HG02884 (cell line): ENCODE measurements around the gene CSRP1.
"Not testable (repeated sequence)": the region's sequence is repeated elsewhere in the genome, so short reads cannot be mapped to it uniquely, and the experiment has no call there.

Experiments used
- ATAC-seq: cut with Tn5 transposase; IDR thresholded peaks from one replicate; pipeline ENCODE4 v1.9.1; 2021; ENCODE audit warnings: mild to moderate bottlenecking, moderate library complexity; ENCODE audit not compliant: unreplicated experiment

CSRP1 gene

DNA sequence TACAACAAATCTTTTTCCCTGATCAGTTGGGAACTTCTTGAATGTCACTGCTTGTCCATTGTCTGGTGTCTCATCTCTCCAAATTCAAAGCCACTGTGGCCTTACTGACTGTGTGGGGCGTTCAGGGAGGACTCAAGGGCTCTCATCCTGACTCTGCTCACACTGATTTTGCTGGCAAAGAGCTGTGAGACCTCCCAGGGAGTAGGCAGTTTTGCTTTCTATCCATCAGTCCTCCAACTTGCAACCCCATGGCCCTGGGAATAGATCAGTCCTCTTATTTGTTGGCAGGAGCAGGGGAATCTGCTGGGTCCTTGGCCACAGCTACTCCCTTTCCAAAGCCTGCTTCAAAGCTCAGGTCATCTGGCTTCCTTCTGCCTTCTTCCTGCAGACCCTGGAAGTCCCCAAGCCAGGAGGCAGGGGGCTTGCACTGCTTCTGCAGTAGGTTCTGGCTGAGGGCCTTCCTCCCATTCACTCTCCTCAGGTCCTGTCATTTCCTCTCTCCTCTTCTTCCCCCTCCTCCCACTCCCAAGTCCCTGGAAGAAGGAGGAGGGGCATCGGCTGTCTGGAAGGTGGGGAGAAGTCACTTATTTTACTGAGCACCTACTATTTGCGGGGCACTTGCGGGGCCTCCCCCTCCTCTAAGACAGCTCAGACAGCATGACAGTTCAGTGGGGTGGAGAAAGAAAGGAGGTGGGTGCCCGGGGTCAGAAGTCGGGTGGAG is 31.1 kb upstream of the CSRP1 start:
- no peak for ATAC-seq

DNA sequence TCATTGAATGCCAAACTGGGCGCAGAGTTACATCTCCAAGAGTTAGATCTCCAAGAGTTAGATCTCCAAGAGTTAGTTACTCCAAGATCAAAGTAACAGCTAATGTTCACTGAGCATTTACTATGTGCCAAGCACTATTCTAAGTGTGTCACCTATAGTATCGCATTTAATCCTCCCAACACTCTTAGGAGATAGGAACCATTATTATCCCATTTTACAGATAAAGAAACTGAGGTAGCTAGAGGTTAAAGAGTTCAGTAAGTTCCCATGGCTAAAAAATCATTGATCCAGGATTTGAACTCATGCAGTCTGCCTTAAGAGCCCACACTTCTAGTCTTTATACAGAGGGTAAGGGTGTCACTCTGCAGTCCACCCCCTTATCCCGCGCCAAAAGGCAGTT is 30.5 kb upstream of the CSRP1 start:
- no peak for ATAC-seq

DNA sequence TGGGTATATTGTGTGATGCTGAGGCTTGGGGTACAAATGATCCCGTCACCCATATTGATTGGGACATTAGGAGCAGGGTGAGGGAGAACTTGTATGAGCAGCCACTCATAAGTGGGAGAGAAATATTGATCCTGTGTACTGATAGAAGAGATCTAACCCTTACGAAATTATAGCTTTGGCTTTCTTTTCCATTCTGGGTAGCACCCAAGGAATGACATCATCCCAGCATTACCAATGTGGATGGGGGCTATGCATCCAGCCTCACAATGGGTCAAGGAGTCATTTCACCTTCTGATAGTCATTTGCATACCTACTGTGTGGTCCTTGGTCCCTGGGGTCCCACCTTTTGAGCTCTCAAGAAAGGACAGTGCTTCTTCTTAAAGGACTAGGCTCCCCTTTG is 30.1 kb upstream of the CSRP1 start:
- ATAC-seq: no peak

DNA sequence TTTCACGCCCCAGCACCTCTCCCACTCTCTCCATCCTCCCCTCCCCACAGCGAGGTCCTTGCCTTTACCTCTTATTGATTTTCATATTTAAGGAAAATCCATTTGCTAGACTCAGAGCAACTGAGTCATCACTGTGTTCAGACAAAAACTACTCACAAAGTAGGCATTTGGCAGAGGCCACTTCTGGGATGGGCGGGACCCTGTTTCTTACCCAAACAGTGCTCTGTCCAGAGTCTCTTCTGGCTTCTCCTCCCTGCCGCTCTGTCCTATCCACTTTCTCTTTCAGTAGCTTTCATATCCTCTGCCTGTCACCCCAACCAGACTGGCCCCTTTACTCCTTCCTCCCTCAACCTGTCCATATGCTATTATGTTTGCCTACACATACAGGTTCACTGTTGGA is 29.6 kb upstream of the CSRP1 start:
- ATAC-seq: no peak

DNA sequence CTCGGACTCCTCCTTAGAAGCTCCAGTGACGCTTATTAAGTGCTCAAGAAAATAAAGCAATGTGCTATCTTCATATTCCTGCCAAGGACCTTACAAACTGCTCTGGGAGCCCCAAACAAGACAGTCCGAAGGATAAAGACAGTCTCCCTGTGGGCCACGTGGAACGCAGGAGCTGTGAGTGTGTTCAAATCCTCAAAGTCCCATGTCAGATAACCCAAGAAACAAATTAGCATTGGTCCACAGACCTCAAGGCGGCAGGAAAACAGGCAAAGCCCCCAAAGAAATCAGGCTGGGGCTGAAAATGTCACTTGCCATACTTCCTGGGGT is 29.0 kb upstream of the CSRP1 start:
- ATAC-seq: no peak

DNA sequence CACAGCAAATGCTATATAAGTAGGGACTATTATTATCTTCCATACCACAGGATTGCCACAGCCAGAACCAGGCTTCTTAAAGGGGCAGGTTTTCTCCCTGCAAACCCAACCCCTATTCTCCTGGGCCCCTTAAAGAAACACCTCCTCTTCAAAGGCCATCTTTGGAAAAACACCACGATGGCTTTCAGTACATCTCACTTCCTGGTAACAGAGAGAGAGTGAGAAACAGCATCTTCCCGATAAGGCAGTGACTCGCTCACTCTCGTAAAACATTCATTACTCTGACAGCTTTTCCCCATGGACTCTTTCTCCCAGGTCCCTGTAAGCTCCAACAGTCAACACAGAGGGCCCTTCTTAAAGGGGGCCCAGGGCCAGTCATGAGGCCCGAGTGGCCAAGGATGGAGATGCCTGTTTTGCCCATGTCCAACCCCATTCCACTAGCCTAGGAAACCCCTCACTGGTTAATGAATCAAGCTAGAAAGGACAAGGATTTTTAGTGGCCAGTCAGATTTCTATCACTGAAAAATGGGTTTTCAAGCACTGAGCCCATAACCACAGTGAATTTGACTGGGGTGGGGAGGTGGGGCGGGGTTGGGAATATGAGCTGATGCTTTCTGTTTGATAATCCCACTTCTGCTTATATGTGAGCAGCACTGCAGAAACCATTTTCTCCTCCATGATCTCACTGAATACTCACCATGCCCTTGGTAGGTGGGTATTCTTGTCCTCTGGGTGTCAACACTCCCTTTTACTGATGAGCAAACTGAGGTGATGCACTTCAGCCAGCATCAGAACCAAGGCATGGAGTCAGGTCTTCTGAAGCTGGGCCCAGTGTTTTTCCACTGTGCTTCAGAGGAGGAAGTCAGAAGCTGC is 28.4 kb upstream of the CSRP1 start:
- ATAC-seq: no peak

DNA sequence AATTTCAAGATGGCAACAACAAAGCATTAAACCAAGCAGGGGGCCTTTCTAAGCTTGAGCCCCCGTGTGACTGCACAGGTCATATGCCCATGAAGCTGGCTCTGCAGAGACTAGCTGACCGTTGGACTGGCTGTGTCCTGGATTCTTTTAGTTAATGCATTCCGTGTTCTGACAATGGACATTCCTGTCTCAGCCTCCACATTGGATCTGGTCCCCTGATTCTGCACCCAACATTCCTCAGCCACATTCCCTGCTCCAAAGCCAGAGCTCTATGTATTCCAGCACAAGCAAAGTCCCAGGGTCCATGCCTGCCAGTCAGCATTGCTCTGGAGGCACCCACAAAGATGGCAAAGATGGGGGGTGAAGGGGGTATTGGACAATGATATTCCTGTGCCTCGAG is 26.9 kb upstream of the CSRP1 start:
- ATAC-seq: no peak

DNA sequence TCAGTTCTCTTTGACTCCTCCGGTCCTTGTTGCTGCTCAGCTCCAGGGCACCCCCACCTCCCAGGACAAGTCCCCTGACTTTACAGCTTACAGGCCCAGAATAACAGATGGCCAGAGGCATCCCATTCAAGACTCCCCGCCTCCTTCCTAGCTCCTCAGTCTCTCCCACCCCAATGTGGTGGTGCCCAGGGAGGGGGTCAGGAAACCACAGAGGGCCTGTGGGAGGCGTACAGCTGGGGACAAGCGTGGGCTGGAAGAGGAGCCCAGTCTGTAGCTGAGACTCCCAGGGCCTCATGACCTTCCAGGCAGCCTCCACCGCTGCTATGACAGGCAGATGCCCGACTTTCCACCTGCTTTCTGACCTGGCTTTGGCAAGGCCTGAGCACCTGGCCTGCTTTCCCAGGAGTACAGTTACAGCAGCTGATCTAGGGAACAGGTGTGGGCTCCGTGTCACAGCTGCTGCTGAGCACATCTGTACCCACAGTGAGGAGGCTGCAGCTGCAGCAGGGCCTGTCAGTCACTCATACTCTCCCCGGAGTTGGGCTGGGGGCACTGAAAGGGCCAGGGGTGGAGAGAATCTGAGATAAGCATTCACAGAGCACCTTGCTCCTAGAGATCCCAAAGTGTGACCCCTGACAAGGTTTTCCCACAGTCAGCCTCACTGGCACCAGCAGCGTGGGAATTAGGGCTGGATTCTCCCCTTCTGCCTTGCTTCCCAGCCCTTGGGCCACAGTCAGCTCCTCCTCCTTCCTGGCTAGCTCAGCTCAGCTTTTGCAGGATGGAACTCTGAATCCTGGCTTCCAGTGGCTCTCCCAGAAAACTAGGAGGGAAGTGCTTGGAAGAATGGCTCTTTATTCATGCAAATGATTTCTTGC is 24.9 kb upstream of the CSRP1 start:
- ATAC-seq: no peak

DNA sequence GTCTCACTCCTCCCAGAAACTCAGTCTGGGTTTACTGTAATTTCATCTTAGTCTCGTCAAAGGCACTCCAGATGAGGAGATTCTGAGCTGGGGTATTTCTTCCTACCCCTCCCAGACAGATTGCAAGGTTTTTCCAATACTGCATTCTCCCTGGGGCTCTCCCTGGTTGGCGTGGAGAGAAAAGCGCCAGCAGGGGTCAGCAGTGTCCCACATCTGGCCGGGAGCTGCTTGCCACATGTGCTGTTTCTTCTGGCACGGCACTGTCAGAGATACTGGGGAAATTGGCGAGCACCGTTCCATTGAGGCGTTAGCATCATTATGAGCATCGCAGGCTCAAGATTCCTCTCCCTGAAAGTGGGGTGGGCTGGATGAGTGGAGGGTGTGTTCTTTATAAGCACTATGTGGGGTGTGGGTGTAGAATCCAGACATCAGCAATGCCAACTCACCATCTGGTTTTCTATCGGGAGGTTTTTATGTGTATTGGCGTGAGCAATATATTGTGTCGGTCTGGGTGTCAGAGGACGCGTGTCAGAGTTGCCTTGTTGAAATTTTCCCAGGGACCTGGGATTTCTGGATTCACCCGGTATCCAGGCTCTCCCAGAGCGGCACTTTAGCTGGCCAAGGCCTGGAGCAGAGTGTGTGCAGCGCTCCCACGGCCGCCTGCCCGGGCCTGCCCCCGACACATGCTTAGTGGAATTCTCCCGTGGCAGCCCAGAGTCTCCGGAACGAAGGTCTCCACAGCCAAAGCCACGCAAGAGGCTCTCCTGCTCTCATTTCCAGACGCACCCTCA is 24.0 kb upstream of the CSRP1 start:
- no peak for ATAC-seq

DNA sequence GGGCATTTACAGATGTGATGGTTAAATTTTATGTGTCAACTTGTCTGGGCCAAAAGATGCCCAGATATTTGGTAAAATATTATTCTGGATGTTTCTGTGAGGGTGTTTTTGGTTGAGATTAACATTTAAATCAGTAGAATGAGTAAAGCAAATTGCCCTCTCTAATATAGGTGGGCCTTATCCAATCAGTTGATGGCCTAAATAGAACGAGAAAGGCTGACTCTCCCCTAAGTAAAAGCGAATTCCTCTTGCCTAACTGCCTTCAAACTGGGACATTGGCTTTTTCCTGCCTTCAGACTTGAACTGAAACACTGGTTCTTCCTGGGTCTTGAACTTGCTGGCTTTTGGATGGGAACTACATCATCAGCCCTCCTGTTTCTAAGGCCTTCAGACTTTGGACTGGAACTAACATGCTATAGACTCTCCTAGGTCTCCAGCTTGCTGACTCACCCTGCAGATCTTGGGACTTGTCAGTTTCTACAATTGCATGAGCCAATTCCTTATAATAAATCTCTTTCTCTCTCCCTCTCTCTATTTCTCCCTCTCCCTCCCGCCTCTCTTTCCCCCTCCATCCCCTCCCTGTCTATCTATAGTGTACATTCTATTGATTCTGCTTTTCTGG is 21.8 kb upstream of the CSRP1 start:
- no peak for ATAC-seq

DNA sequence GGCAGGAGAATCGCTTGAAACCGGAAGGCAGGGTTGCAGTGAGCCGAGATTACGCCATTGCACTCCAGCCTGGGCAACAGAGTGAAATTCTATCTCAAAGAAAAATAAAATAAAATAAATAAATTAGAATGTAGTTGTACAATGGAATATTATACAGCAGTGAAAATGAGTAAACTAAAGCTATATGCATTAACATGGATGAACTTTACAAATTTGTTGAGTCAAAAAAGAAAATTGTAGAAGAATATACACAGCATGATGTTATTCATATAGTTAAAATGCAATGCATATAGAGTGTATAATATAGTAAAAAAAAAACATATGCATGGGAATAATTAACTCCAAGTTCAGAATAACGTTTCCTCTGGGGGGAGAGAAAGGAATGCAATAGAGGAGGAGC is 21.0 kb upstream of the CSRP1 start:
- no peak for ATAC-seq

DNA sequence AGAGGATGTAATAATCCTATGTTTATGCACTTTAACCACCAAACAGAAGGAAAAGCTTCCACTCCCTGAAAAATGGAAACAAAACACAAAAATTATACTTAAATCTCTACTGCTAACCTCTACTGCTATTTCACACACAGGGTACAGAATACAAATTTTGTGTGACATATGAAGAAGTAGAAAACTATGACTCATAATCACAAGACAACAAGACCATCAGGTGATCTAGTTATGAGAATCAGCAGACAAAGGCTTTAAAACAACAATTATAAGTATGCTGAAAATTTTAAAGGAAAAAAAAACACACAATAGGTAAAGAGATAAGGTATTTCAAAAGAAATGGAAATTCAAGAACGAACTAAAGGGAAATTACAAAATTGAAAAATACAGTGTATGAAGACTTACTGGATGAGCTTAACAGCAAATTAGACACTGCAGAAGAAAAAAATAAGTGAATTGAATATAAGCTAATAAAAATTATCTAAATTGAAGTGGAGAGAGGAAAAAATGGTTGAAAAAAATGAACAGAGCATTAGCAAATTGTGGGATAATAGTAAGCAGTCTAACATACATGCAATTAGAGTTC is 18.4 kb upstream of the CSRP1 start:
- no peak for ATAC-seq

DNA sequence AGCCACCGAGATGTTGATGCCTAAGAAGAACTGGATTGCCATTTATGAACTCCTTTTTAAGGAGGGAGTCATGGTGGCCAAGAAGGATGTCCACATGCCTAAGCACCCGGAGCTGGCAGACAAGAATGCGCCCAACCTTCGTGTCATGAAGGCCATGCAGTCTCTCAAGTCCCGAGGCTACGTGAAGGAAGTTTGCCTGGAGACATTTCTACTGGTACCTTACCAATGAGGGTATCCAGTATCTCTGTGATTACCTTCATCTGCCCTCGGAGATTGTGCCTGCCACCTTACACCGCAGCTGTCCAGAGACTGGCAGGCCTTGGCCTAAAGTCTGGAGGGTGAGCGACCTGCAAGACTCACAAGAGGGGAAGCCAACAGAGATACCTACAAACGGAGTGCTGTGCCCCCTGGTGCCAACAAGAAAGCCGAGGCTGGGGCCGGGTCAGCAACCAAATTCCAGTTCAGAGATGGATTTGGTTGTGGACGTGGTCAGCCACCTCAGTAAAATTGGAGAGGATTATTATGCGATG is 13.2 kb upstream of the CSRP1 start:
- ATAC-seq: not testable (repeated sequence)

DNA sequence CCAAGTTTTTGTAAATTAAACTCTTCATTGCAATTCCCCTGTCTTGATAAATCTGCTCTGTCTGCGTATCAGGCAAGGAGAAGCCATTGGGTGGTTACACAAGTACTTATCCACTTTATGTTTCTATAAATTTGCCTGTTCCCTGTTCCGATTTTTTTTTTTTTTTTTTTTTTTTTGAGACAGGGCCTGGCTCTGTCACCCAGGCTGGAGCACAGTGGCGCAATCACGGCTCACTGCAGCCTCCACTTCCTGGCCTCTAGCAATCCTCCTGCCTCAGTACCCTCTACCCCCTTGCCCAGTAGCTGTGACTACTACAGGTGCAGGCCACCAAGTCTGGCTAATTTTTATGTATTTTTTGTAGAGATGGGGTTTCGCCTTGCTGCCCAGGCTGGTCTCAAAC is 11.1 kb upstream of the CSRP1 start:
- ATAC-seq: no peak

DNA sequence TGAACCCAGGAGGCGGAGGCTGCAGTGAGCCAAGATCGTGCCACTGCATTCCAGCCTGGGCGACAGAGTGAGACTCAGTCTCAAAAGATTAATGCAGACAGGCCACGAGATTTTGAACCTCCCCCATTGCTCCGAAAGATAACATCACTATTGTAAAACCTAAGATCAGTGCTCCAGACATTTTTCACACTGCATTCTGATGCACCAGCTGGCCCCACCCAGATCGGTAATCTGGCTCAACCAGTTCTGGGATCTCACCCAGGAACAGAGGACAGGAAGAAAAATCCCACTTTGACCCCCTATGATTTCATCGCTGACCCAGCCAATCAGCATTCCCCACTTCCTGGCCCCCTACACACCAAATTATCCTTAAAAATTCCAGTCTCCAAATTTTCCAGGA is 10.7 kb upstream of the CSRP1 start:
- no peak for ATAC-seq

DNA sequence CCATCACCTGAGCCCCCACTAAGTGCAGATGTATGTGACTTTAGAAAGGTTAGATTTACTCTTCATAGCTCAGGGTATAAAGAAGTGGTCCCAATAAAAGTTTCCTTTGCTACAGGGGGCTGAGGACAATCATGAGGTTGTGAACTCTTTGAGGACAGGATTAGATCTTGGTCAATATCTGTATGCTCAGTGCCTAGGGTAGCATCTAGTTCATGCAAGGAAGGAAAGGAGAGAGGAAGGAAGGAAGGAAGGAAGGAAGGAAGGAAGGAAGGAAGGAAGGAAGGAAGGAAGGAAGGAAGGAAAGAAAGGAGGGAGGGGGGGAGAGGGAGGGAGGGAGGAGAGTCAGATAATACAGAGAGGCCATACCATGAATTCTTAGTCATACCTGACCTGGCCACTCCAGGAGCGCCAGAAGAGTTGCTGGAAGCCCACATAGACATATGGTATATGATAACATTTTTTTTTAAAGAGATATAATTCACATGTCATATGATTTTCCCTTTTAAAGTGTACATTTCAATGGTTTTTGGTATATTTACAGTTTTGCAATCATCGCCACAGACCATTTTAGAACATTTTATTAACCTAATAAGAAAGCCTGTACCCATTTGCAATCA is 9.7 kb upstream of the CSRP1 start:
- no peak for ATAC-seq

DNA sequence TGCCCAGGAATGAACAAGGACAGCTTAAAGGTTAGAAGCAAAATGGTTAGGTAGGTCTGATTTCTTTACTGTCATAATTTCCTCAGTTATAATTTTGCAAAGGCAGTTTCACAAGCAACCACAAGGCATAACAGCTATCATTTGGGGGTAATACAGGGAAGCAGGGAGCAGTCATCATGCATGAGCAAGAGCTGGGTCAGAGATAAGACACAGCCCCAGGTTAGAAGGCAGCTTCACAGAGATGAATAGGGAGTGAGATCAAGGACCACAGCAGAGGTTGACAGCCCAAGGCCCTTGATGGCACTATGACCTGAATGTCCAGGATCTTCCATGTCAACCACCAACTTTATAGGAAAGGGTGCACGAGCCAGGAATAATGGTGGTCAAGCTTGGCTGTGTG is 9.0 kb upstream of the CSRP1 start:
- ATAC-seq: no peak

DNA sequence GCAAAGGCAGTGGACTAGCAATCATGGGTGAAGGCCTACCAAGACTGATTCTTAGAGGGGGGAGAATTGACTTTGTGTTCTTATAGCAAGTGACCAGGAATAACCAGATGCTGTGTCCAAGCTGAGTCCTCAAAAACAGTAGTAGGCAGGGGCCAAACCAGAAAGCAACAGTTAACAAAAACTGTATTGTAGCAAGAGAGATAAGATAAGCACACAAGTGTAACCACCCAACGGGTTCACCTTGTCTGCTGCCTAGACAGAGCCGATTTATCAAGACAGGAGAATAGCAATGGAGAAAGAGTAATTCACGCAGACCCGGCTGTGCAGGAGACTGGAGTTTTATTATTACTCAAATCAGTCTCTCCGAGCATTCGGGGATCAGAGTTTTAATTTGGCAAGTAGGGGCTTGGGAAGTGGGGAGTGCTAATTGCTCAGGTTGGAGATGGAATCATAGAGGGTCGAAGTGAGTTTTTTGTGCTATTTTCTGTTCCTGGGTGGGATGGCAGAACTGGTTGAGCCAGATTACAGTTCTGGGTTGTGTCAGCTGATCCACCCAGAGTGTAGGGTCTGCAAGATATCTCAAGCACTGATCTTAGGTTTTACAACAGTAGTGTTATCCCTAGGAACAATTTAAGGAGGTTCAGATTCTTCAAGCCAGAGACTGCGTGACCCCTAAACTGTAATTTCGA is 8.3 kb upstream of the CSRP1 start:
- no peak for ATAC-seq

DNA sequence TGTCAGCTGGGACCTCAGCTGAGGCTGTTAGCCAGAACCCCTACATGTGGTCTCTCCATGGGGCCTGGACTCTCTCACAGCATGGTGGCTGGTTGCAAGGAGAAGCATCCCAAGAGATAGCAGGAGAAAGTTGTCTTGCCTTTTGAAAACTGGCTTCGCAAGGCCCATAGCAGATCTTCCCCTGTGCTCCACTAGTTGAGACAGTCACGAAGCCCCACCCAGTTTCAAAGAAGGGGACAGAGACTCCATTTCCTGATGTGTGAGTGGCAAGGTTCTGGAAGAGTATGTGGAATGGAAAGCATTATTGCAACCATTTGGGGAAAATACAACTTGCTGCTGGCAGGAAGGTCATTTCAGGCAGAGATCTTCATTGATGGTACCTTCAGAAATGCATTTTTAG is 7.5 kb upstream of the CSRP1 start:
- no peak for ATAC-seq
